Measurements from ENCODE around the gene LPO. TPM values are rescaled to one million over a fixed set of nuclear protein-coding genes. Genes with fewer than 3 reads are reported as not detected.

The LPO gene
- total and polyA plus RNA-seq, 10 of the 15 experiments (the other 5 are each of a cell fraction or from before 2014, with no cell fraction given) = 0.03 to 0.11 (median 0.06) TPM; not detected in 7

- Histone ChIP-seq H3K27ac (ENCODE audit: control insufficient read depth, insufficient read depth) (no peak overlapping the region), H3K4me3 (no peak overlapping the region), H3K4me2 (ENCODE audit: control insufficient read depth, insufficient read depth) (0 out of 2 replicates have a peak overlapping the region, but pooled peaks have one; percentile 95), H2AFZ (ENCODE audit: control insufficient read depth, low read depth, low read length) (no peak overlapping the region), H3K4me1 (ENCODE audit: control insufficient read depth, insufficient read depth, low read length) (peaks cover 21% of the 10 kb centered on the region), H3K9ac (ENCODE audit: control insufficient read depth, insufficient read depth, low read length) (no peak overlapping the region), H3K79me2 (ENCODE audit: control insufficient read depth, insufficient read depth, low read length) (no peaks in the 10 kb centered on the region), H3K27me3 (replicated peaks in 1 of 2; ENCODE audit: control insufficient read depth in 2 of 2, insufficient read depth in 2 of 2, low read length in 1 of 2) (no peaks in the 10 kb centered on the region), H3K36me3 (ENCODE audit: control insufficient read depth in 2 of 2, insufficient read depth in 2 of 2, low read length in 1 of 2) (no peaks in the 10 kb centered on the region), H3K9me3 (replicated peaks; ENCODE audit: control insufficient read depth, insufficient read depth, low read length) (no peaks in the 10 kb centered on the region; the same call in 2 of the 3 replicates), H4K20me1 (ENCODE audit: control insufficient read depth, insufficient read depth) (no peaks in the 10 kb centered on the region)
- 70% methylated on average over 2 of the region's 2 CpGs for WGBS (ENCODE audit: insufficient coverage, insufficient replicate concordance, low lambda C conversion rate, missing lambda C conversion rate)
- ChIA-PET POLR2A (interaction anchor here (0.7 to 4.0 kb wide), 5 partner anchors 12 to 113 kb away, joined by 3 to 25 read pairs (median 6); partner anchors contain the start of gene MKS1), CTCF (interaction anchor here (0.8 to 7.0 kb wide), 6 partner anchors 10 to 86 kb away, joined by 3 to 78 read pairs (median 6); partner anchors contain the start of gene MKS1), SMC1A (ENCODE audit: uncharacterized antibody, unreplicated experiment) (interaction anchor here (1.0 to 4.2 kb wide), 11 partner anchors 10 to 188 kb away, joined by 3 to 26 read pairs (median 5); partner anchors contain the start of gene MKS1), RAD21 (ENCODE audit: unreplicated experiment) (interaction anchor here (1.0 to 1.7 kb wide), 7 partner anchors 11 to 186 kb away, joined by 3 to 13 read pairs (median 7); partner anchors contain the start of gene MKS1)
- no TSS peak for BruUV-seq (replicated peaks)
- ATAC-seq (no peak), DNase-seq (ENCODE audit: low read depth, low spot score) (no peak), FAIRE-seq (no peak)
- in situ Hi-C loops (cut with MboI) = no loop called here
- intact Hi-C loops (cut with micrococcal nuclease; ENCODE audit: unreplicated experiment) = no loop called here
- TF ChIP-seq MLLT1 (IDR thresholded peaks at IDR 0.05) = no peak
- TF ChIP-seq MYB (IDR thresholded peaks at IDR 0.05; ENCODE audit: borderline replicate concordance, low read depth, low read length) = no peak
- no peak for TF ChIP-seq NFYB (IDR thresholded peaks at IDR 0.05; ENCODE audit: insufficient read depth, low read depth, low read length)
- no peak for TF ChIP-seq HDAC6 (IDR thresholded peaks at IDR 0.05; ENCODE audit: unreplicated experiment)
- no peak for TF ChIP-seq BMI1 (IDR thresholded peaks at IDR 0.05; ENCODE audit: borderline replicate concordance)
- TF ChIP-seq MTA2 (IDR thresholded peaks at IDR 0.05; ENCODE audit: low read depth) = no peak
- TF ChIP-seq SUPT20H (IDR thresholded peaks at IDR 0.05; ENCODE audit: borderline replicate concordance, control insufficient read depth, low read depth, low read length) = no peak
- no peak for TF ChIP-seq SPI1 (IDR thresholded peaks at IDR 0.05; ENCODE audit: borderline replicate concordance, insufficient read depth, low read depth, low read length)
These were observed 6.7 kb upstream of the LPO start for GRCh38 chr17:58231641-58232040.

All from GM12878 (cell line).